Retina (tissue), 1 donor: Measurements from ENCODE around the gene KRT31.
"Not testable (repeated sequence)": the region's sequence is repeated elsewhere in the genome, so short reads cannot be mapped to it uniquely, and the experiment has no call there.

Experiments used
- DNase-seq: peaks from one replicate; pipeline ENCODE4 v3.0.0-alpha.2; 2016

The KRT31 gene

GRCh38 chr17:41417127-41417526 is 19.7 kb upstream of the KRT31 start:
- no peak for DNase-seq

- no peak for DNase-seq
Observed at GRCh38 chr17:41416479-41416878, 19.1 kb upstream of the KRT31 start.

- no peak for DNase-seq
Observed at GRCh38 chr17:41415833-41416335, 18.5 kb upstream of the KRT31 start.

- no peak for DNase-seq
Observed at GRCh38 chr17:41415411-41415810, 18.0 kb upstream of the KRT31 start.

- no peak for DNase-seq
Observed at GRCh38 chr17:41413982-41414381, 16.6 kb upstream of the KRT31 start.

- DNase-seq: no peak
Observed at GRCh38 chr17:41413353-41413957, 16.0 kb upstream of the KRT31 start.

- no peak for DNase-seq
Observed at GRCh38 chr17:41411072-41411840, 13.8 kb upstream of the KRT31 start.

GRCh38 chr17:41407226-41407625 is 9.8 kb upstream of the KRT31 start:
- DNase-seq: no peak

GRCh38 chr17:41406205-41406604 is 8.8 kb upstream of the KRT31 start:
- DNase-seq: no peak

GRCh38 chr17:41404024-41404671 is 6.7 kb upstream of the KRT31 start:
- peak; percentile 13 for DNase-seq

- DNase-seq: no peak
Observed at GRCh38 chr17:41403404-41404023, 6.1 kb upstream of the KRT31 start.

GRCh38 chr17:41402161-41402560 is 4.8 kb upstream of the KRT31 start:
- no peak for DNase-seq

GRCh38 chr17:41396340-41396739 is 1.1 kb downstream of the KRT31 start:
- DNase-seq: no peak

GRCh38 chr17:41395611-41396010 is 1.8 kb downstream of the KRT31 start:
- DNase-seq: no peak

GRCh38 chr17:41395044-41395443 is 2.4 kb downstream of the KRT31 start:
- not testable (repeated sequence) for DNase-seq

GRCh38 chr17:41394254-41394996 is 3.0 kb downstream of the KRT31 start:
- no peak for DNase-seq

GRCh38 chr17:41393826-41394225 is 3.6 kb downstream of the KRT31 start:
- no peak for DNase-seq

GRCh38 chr17:41393294-41393693 is 4.1 kb downstream of the KRT31 start:
- DNase-seq: no peak

GRCh38 chr17:41392278-41392677 is 5.1 kb downstream of the KRT31 start:
- no peak for DNase-seq

- DNase-seq: no peak
Observed at GRCh38 chr17:41391535-41391934, 5.9 kb downstream of the KRT31 start.

- no peak for DNase-seq
Observed at GRCh38 chr17:41390411-41390938, 6.9 kb downstream of the KRT31 start.

GRCh38 chr17:41387670-41388069 is 9.7 kb downstream of the KRT31 start:
- no peak for DNase-seq
